Measurements from ENCODE around the gene C2orf72. TPM values are rescaled to one million over a fixed set of nuclear protein-coding genes. Genes with fewer than 3 reads are reported as not detected.

C2orf72 gene
- total RNA-seq, 1 donor from 2014 or later: 0.25 TPM

- H3K27me3 ChIP-seq: no peaks in the 10 kb centered on the region
- no peaks in the 10 kb centered on the region for H3K9me3 ChIP-seq
- no peak for DNase-seq (ENCODE audit: extremely low spot score in 2 of 2)
- H3K36me3 ChIP-seq: no peaks in the 10 kb centered on the region
- intact Hi-C loops (cut with DNase I): no loop called here
- TF ChIP-seq POLR2A (IDR thresholded peaks at IDR 0.05) (no peak), CTCF (IDR thresholded peaks at IDR 0.05) (no peak), POLR2AphosphoS5 (IDR thresholded peaks at IDR 0.05; ENCODE audit: insufficient read depth in 1 of 2, low read depth in 1 of 2) (no peak)
- no peak within 1 kb of the TSS for H3K27ac ChIP-seq
- no peaks in the 10 kb centered on the region for H3K4me1 ChIP-seq
- H3K4me3 ChIP-seq: no peak within 1 kb of the TSS
Observed at GRCh38 chr2:230995821-230996220, 41.5 kb upstream of the C2orf72 start, which contains the start of gene SPATA3. SPATA3 (plus strand) TSS chr2:230996121; CDS start chr2:230996234, 113 bp downstream.

- H3K9me3 ChIP-seq: no peaks in the 10 kb centered on the region
- H3K27me3 ChIP-seq: no peaks in the 10 kb centered on the region
- no peak overlapping the region for H3K27ac ChIP-seq
- TF ChIP-seq CTCF (IDR thresholded peaks at IDR 0.05) (no peak), POLR2AphosphoS5 (IDR thresholded peaks at IDR 0.05; ENCODE audit: insufficient read depth in 1 of 2, low read depth in 1 of 2) (no peak), POLR2A (IDR thresholded peaks at IDR 0.05) (no peak)
- intact Hi-C loops (cut with DNase I): no loop called here
- H3K4me1 ChIP-seq: no peaks in the 10 kb centered on the region
- no peak for DNase-seq (ENCODE audit: extremely low spot score in 2 of 2)
- H3K4me3 ChIP-seq: no peak overlapping the region
- no peaks in the 10 kb centered on the region for H3K36me3 ChIP-seq
Observed at GRCh38 chr2:230996661-230997060, 40.7 kb upstream of the C2orf72 start.

GRCh38 chr2:230998882-230999281 lies 38.4 kb upstream of the C2orf72 start:
- TF ChIP-seq POLR2AphosphoS5 (IDR thresholded peaks at IDR 0.05; ENCODE audit: insufficient read depth in 1 of 2, low read depth in 1 of 2): no peak
- no peak overlapping the region for H3K27ac ChIP-seq
- no peaks in the 10 kb centered on the region for H3K4me1 ChIP-seq
- H3K9me3 ChIP-seq: no peaks in the 10 kb centered on the region
- intact Hi-C loops (cut with DNase I): no loop called here
- no peak for DNase-seq (ENCODE audit: extremely low spot score in 2 of 2)
- H3K27me3 ChIP-seq: no peaks in the 10 kb centered on the region
- H3K36me3 ChIP-seq: no peaks in the 10 kb centered on the region
- no peak overlapping the region for H3K4me3 ChIP-seq

GRCh38 chr2:230999477-230999876 lies 37.8 kb upstream of the C2orf72 start:
- H3K4me3 ChIP-seq: no peak overlapping the region
- no peaks in the 10 kb centered on the region for H3K4me1 ChIP-seq
- H3K36me3 ChIP-seq: no peaks in the 10 kb centered on the region
- no peak for TF ChIP-seq POLR2AphosphoS5 (IDR thresholded peaks at IDR 0.05; ENCODE audit: insufficient read depth in 1 of 2, low read depth in 1 of 2)
- no peak for TF ChIP-seq POLR2A (IDR thresholded peaks at IDR 0.05)
- no peak for TF ChIP-seq CTCF (IDR thresholded peaks at IDR 0.05)
- H3K27me3 ChIP-seq: no peaks in the 10 kb centered on the region
- no peaks in the 10 kb centered on the region for H3K9me3 ChIP-seq
- intact Hi-C loops (cut with DNase I): no loop called here
- DNase-seq (ENCODE audit: extremely low spot score in 2 of 2): no peak
- no peak overlapping the region for H3K27ac ChIP-seq

GRCh38 chr2:231000211-231000904 lies 37.0 kb upstream of the C2orf72 start:
- H3K36me3 ChIP-seq: no peaks in the 10 kb centered on the region
- no peak for DNase-seq (ENCODE audit: extremely low spot score in 2 of 2)
- TF ChIP-seq POLR2AphosphoS5 (IDR thresholded peaks at IDR 0.05; ENCODE audit: insufficient read depth in 1 of 2, low read depth in 1 of 2) (no peak), CTCF (IDR thresholded peaks at IDR 0.05) (no peak), POLR2A (IDR thresholded peaks at IDR 0.05) (no peak)

More at GRCh38 chr2:231000211-231000904, 37.0 kb upstream of the C2orf72 start:
- intact Hi-C loops (cut with DNase I): no loop called here
- Histone ChIP-seq H3K27ac (no peak overlapping the region), H3K27me3 (no peaks in the 10 kb centered on the region), H3K4me3 (no peak overlapping the region), H3K9me3 (no peaks in the 10 kb centered on the region), H3K4me1 (no peaks in the 10 kb centered on the region)

All from vagina (tissue), 2 donors.